22Rv1 (cell line): ENCODE data around the gene SEMA6A.

Experiments used
- CTCF ChIP-seq: fragments of 450-650 bp; IDR thresholded peaks from 2 replicates; pipeline ENCODE4 v1.5.1; 2017; ENCODE audit warnings: mild to moderate bottlenecking
- ZFX ChIP-seq: fragments of 450-650 bp; IDR thresholded peaks from 2 replicates; pipeline ENCODE4 v1.6.1; 2017; ENCODE audit warnings: antibody characterized with exemption, borderline replicate concordance

DNA sequence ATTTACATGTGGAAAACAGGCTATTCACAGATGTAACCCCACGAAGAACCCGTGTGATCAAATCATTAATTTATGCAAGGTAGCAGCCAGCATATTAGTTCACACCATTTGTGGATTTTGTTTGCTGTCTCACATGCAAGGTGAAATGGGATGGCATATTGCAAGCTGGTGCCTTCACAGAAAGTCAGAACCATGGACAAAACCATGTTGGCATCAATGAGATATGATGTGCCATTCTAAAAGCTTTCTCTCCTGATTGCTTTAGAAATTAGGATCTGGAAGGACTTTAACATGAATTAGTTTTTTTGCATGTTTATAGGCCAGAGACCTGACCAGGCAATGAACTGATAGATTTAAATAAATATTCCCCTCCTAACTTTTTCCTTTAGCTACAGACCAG lies 129.3 kb downstream of the SEMA6A start:
- no peak for TF ChIP-seq CTCF
- TF ChIP-seq ZFX: no peak
